HG02870 (cell line): Measurements from ENCODE around the gene TGFBRAP1.
"Not testable (repeated sequence)": the region's sequence is repeated elsewhere in the genome, so short reads cannot be mapped to it uniquely, and the experiment has no call there.

Experiments
- ATAC-seq: cut with Tn5 transposase; IDR thresholded peaks from one replicate; pipeline ENCODE4 v1.9.1; 2021; ENCODE audit warnings: mild to moderate bottlenecking, moderate library complexity; ENCODE audit not compliant: unreplicated experiment

TGFBRAP1 gene

DNA sequence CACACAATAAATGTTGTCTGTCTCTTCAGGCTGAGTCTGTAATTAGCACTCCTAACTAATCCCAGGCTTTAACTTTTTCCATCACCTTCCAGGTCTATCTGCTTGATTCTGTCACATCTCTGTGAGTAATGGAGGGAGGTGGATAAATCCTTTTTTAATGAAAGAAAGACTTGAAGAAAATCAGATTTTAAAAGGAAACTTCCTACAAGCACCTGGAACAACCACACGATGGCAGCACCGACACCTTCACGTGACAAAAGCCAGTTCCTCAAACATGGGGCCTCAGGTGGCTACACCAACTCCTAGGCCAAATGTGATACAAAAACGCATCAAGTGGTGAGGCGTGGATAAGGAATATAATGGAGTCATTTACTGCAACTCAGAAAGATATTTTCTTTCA lies 41.8 kb downstream of the TGFBRAP1 start:
- ATAC-seq, result peak; percentile 51

- ATAC-seq, result no peak
Measured at GRCh38 chr2:105283532-105283931, 46.0 kb downstream of the TGFBRAP1 start.

GRCh38 chr2:105280281-105280680 lies 49.3 kb downstream of the TGFBRAP1 start:
- no peak for ATAC-seq

- no peak for ATAC-seq
Measured at GRCh38 chr2:105279126-105279525, 50.4 kb downstream of the TGFBRAP1 start.

DNA sequence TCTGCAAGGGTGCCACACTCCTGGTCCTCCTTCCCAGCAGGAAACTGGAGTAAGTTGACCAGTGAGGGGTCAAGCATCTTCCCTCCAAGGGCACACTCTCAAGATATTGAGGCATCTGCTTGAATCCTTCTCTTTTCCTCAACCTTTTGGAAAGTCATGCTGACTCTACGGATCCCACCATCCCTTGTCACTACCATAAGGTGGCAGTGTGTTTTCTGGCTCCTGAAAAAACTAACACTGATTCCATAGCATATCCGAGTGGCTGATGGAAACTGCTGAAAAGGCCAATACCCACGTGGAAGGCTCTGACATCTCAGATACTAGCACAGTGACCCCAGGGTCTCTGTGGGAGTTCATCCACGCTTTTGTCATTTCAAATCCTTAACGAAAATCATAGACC lies 50.9 kb downstream of the TGFBRAP1 start:
- no peak for ATAC-seq

DNA sequence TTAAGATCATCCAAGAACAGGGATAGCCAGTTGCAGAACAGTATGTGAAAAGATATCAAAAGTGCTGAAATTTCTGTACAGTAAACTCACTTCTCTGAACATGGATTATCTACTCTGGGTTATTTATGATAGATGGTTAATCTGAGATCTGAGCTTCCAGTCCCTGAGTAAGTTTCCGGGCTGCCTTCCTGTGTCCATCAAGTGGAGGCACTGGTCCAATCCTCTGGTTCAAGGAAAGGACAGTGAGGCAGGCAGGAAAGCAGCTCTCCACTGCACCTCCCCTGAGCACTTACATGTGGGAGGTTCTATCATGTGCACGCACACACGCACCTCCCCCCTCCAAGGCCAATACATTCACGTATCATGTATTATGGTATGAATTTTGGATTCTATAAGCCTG lies 55.5 kb downstream of the TGFBRAP1 start:
- no peak for ATAC-seq

- ATAC-seq, result no peak
Measured at GRCh38 chr2:105272176-105272575, 57.4 kb downstream of the TGFBRAP1 start.

DNA sequence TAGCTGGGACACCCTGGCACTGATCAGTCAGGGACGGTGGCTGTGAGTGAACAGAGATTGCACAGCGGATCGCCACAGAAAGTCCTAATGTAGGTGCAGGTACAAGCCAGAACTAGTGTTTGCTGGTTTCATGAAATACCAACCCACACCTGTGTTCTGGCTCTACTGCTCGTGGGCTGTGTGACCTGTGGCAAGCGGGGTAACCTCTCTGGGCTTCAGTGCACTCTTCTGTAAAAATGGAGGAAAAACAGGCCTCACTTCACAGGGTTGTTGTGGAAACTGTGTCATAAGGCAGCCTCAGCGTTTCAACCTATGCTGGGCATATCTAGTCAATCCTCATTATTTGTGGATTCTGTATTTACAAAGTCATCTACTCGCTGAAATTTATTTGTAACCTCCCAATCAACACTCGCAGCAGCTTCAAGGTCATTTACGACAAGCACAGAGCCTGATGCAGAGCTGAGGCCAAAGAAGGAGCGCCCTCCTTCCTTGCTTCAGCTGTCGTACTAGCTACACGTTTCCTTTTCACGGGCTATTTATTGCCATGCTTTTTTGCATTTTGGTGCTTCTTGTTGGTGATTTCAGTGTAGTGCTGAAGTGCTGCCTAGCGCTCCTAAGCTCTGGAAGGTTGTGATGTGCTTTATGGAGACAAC lies 58.0 kb downstream of the TGFBRAP1 start:
- ATAC-seq, result no peak

DNA sequence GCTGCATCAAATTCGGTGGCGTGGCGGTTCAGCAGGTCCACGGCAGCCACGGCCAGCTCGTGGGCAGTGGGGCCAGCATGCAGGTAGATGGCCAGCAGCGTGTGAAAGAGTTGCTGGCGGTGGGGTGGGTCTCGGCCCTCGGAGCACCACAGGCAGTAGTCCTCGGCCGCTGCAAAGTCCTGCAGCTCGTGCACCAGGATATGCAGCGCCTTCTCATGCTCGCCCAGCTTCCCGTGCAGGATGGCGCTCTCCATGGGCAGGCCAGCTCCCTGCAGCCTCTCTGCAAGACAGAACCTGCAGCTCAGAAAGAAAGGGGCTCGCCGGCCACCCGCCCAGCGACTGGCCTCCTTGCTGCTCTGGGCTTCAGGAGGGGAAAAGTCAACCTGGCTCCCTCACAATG lies 60.1 kb downstream of the TGFBRAP1 start:
- ATAC-seq, result no peak

- ATAC-seq, result no peak
Measured at GRCh38 chr2:105262651-105263091, 66.9 kb downstream of the TGFBRAP1 start.

- ATAC-seq, result no peak
Measured at GRCh38 chr2:105261061-105261460, 68.5 kb downstream of the TGFBRAP1 start.

DNA sequence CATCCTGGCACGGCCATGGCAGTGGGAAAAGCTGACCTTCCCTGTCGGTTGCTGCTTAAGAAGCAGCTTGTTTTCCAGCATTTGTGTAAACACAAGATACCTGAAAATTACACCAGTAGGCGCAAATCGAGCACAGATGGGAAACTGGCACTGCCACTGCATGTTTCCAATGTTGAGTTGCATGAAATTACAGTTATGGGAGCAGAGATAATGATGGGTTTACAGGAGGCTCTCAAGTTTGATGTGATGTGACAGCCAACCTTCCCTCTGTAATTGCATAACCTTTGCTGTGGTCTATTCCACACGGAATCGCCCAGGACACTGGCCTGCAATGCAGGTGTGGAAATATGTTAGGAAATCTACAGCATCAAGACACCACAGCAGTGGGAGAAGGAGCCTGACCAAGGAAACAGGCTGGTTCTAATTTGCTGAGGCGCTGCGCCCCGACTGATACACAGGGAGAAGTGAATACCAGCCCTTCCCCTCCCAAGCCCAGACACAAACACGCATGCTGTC lies 70.6 kb downstream of the TGFBRAP1 start:
- no peak for ATAC-seq

- no peak for ATAC-seq
Measured at GRCh38 chr2:105257981-105258380, 71.6 kb downstream of the TGFBRAP1 start.

GRCh38 chr2:105256431-105257047 lies 73.0 kb downstream of the TGFBRAP1 start:
- no peak for ATAC-seq

- ATAC-seq, result no peak
Measured at GRCh38 chr2:105255979-105256378, 73.6 kb downstream of the TGFBRAP1 start.

DNA sequence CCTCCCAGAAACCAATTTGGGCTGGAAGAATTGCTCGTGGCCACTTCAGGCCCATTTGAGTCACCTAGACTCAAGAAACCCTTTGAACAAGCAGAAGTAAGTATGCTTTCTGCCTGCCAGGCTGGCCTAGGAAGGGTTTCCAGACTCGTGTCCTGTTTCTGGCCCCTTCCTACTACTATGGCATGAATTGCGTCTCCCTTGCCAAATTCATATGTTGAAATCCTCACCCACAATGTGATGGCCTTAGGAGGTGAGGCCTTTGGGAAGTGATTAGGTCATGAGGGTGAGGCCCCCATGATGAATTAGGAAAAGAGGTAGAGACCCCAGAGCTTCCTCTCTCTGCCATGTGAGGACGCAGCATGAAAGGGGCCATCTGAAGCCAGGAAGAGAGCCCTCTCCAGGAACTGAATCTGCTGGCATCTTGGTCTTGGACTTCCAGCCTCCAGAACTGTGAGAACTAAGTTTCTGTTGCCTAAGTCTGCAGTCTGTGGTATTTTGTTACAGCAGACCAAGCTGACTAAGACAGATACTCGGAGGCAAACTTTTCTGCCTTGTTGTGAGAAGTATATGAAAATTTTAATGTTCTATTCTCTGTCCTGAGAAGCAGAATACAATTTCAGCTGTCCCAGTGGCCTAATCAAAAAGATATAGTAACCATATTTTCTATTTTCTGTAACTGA lies 74.9 kb downstream of the TGFBRAP1 start:
- ATAC-seq, result no peak

GRCh38 chr2:105252271-105252670 lies 77.3 kb downstream of the TGFBRAP1 start:
- ATAC-seq, result no peak

- ATAC-seq, result not testable (repeated sequence)
Measured at GRCh38 chr2:105251016-105251648, 78.4 kb downstream of the TGFBRAP1 start.

DNA sequence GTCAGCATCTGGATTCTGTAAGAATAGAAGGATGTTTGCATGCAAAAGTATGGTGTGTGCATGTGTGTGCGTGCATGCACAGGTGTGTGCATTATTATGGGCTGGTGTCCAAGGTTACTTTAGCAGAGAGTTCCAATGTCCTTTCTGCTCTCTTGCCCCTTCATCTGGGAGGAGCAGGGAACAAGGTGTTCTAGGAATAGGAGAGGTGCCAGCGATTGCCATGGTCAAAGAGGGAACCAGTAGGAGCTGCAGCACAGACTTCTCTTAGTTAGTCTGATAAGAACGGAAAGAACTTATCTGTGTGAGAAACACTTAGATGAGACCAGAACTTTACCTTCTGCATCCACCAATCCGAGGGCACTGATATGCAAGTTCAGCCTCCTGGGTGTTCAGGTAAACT lies 79.6 kb downstream of the TGFBRAP1 start:
- ATAC-seq, result no peak

GRCh38 chr2:105249181-105249580 lies 80.4 kb downstream of the TGFBRAP1 start:
- ATAC-seq, result no peak

DNA sequence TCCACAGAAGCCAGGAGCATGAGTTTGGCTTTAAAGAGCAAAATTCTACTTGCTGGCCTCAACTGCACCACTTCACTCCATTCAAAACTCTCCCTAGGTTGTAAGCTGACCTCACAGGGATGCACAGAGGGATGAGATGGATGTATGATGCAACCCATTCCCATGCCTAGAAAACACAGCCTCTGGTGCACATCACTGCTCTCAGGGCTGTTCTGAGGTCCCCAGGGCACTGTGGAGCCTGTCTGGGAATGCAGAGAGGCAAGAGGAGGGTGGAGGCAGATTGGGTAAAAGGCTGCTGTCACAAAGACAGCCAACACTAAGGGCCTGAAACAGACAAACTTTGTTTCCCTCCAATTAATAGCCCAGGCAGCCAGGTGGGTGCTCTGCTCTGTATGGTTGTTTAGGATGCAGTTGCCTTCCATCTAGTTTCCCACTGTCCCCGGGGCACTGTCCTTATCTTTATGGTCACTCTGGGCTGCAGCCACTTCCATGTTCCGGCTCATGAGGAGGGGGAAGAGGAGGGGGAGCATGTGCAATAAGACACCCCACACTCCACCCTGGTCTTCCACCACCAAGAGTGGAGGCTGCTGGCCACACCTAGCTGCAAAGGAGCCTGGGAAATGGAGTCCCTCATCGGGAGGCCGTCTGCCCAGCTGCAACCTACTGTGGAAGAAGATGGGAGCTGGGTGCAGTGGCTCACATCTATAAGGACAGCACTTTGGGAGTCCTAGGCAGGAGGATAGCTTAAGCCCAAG lies 81.0 kb downstream of the TGFBRAP1 start:
- ATAC-seq, result no peak
